Spleen (tissue), 7 donors: ENCODE data around the gene SLC44A1.

Source experiments
- CTCF ChIP-seq, 11 experiments: fragments of 200-600 bp in 7 of 11; fragments of 450-650 bp in 4 of 11; sonication (generic) in 4 of 11; IDR thresholded peaks in 8 of 11; conservative IDR thresholded peaks in 3 of 11; 1 replicate in 7 of 11; 2 replicates in 4 of 11; pipeline versions ENCODE4 v1.4.0 to v1.8.0; 2016 to 2021; ENCODE audit warnings: antibody characterized with exemption in 11 of 11, inconsistent platforms in 4 of 11, mild to moderate bottlenecking in 1 of 11
- POLR2A ChIP-seq, 3 donors: fragments of 450-650 bp; IDR thresholded peaks; one replicate each; pipeline ENCODE4 v1.5.1; 2017; ENCODE audit warnings: antibody characterized with exemption in 3 of 3, mild to moderate bottlenecking in 1 of 3
- POLR2AphosphoS5 ChIP-seq, 3 donors: sonication (generic); formaldehyde crosslinking; IDR thresholded peaks; one replicate each; pipeline ENCODE4 v1.5.1; 2017; ENCODE audit warnings: antibody characterized with exemption in 3 of 3
- donor health status: DM: no; HTN: no; CAD: no; lungs with moderate emphysema.
- donor health status: DM: no; HTN: no; CAD: no.
- donor health status: DM: no; HTN: no; CAD: no.

- TF ChIP-seq CTCF (IDR thresholded peaks at IDR 0.05 in 8 of 11, conservative IDR thresholded peaks at IDR 0.05 in 3 of 11) (no peak), POLR2AphosphoS5 (IDR thresholded peaks at IDR 0.05) (no peak), POLR2A (IDR thresholded peaks at IDR 0.05) (no peak)
These were observed 20.8 kb upstream of the SLC44A1 start for GRCh38 chr9:105223544-105224140.
